Measurements from ENCODE around the gene ZFP69B.
A peak's percentile ranks its signal among the peaks of the same experiment; 100 is the strongest.
"Not testable (repeated sequence)": the region's sequence is repeated elsewhere in the genome, so short reads cannot be mapped to it uniquely, and the experiment has no call there.

Gene ZFP69B

DNA sequence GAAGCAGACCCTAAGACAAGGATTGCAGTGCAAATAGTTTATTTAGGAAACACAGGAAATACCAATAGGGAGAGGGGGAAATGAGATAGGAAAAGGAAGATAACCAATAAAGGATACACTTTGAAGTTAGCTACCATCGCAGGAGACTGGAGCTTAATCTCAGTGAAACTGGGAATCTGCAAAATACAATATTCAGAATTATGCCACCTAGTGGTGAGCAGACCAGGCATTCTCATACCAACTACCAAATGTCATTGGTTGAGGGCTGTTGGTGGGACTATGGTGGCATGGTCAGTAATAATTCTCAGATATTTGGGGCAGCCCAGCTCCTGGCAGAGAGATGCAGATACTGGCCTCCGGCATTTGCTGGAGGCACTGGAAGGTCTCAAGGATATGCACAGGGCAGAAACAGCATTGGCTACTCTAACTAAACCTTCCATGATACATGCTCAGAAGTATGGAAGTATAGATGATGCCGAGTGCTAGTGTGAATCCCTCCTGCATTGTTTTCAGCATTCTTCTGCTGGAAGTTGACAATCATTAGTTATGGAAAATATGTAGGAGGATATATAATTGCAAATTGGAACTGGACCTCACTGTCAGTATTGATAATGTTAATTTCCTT lies 11.8 kb upstream of the ZFP69B start:
- peak in 1 of 2 experiments; percentile 7 for DNase-seq

DNA sequence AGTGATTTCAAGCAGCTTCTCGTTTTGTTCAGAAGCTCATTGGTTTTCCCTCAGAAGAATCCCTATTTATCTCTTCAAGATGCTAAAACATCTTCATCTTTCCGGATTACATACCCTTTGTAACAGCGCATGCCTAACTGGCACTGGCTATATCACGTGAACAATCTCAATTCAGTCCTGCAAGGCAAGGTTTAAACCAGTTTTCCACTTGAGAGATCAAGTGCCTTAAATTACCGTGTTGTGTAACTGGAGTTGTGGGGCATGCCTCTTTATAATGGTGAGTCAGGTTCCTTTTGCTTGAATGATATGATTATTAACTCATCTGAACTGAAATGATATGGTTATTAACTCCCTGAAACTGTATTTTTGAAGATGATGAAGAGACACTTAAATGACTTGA lies 11.0 kb upstream of the ZFP69B start:
- no peak for DNase-seq

DNA sequence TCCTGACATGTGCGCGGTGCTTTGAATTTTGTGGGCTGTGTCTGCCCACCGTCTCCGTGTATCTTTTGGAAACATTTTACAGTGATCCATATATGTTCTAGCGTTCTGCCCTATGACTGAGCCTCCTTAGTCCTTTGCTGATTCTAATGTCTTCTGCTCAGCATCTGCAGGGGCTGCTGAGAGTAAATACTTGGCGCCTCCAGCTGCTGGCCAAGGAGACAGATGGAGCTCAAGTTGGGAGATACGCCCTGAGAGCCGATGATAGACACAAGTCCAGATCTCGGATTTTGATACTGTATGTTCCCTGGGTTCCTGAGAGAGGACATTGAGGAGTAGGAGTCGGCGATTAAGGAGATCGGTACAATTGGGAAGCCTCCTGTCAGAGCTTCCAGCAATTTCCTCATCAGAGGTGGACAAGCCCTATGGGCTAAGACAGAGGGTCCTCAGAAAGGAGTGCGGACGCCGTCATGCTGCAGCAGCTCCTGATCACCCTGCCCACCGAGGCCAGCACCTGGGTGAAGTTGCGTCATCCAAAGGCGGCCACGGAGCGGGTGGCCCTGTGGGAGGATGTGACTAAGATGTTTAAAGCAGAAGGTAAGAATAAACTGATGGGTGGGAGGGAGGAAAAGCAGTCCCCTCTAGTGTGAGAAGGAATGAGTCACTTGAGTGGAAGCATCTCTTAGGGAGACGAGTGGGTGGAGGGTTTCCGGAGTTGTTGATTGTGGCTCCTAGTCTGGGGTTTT lies 390 bp downstream of the ZFP69B start:
- peak in 1 of 2 experiments; percentile 15 for DNase-seq

DNA sequence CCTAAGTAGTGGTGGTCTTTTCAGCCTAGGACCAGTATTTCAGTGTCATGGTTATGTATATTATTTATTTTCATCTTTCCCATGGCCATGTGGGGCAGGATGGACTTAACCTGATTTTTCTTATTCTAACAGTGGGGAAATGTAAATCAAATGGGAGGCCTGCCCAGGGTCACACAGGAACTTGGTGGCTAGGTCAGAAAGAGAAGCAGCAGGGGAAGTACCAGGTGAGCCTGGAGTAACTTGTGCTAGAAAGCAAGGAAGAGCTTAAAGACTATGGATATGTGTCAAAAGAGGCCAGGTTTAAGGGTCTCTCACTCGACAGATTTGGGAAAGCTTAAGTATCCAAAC lies 936 bp downstream of the ZFP69B start:
- no peak for DNase-seq

DNA sequence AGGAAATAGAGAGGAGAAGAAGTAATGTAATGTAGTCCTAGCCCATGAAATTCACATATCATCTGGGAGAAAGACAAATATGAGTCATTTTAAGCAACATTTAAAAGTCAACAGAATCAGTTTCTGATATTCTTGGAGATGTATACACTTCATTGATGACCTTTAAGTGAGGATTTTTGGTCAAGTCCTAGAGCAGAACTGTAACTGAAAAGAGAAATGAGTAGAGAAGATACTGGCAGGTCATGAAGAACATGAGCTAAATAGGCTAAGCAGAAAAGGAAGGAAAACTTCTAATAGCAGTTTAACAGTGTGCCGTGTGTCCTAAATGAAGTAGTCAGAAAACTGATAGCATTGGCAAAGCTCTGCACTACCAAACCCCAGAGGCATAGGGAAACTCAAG lies 4.6 kb downstream of the ZFP69B start:
- no peak for DNase-seq

DNA sequence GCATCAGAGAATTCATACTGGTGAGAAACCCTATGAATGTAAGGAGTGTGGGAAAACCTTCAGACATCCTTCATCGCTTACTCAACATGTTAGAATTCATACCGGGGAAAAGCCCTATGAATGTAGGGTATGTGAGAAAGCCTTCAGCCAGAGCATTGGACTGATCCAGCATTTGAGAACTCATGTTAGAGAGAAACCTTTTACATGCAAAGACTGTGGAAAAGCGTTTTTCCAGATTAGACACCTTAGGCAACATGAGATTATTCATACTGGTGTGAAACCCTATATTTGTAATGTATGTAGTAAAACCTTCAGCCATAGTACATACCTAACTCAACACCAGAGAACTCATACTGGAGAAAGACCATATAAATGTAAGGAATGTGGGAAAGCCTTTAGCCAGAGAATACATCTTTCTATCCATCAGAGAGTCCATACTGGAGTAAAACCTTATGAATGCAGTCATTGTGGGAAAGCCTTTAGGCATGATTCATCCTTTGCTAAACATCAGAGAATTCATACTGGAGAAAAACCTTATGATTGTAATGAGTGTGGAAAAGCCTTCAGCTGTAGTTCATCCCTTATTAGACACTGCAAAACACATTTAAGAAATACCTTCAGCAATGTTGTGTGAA lies 12.8 kb downstream of the ZFP69B start:
- DNase-seq = no peak

DNA sequence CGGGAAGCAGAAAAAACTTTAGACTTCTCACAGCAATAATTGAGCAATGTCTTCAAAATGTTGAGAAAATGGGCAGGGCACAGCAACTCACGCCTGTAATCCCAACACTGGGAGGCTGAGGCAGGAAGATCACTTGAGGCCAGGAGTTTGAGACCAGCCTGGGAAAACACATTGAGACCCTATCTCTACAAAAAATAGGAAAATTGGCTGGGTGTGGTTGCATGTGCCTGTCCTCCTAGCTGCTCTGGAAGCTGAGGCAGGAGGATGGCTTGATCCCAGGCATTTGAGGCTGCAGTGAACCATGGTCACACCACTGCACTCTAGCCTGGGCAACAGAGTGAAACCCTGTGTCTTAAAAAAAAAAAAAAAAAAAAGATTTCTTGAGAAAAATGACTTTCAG lies 19.1 kb downstream of the ZFP69B start:
- DNase-seq = no peak

DNA sequence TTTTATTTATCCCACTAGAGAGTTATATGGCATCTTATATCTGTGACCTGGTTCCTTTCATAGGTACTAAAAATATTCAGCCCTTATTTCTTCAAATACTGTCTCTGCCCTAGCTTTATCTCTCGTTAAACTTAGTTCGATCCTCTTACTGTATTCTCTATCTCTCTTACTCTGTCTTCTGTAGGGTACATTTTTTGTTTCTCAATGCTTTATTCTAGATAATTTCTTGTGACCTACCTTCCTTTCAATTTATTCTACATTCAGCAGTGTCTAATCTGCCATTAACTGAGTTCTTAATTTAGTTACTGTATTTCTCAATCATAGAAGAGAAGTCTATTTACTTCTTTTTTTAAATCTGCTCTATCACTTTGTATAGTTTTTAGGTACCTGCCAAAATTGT lies 25.0 kb downstream of the ZFP69B start:
- no peak for DNase-seq

DNA sequence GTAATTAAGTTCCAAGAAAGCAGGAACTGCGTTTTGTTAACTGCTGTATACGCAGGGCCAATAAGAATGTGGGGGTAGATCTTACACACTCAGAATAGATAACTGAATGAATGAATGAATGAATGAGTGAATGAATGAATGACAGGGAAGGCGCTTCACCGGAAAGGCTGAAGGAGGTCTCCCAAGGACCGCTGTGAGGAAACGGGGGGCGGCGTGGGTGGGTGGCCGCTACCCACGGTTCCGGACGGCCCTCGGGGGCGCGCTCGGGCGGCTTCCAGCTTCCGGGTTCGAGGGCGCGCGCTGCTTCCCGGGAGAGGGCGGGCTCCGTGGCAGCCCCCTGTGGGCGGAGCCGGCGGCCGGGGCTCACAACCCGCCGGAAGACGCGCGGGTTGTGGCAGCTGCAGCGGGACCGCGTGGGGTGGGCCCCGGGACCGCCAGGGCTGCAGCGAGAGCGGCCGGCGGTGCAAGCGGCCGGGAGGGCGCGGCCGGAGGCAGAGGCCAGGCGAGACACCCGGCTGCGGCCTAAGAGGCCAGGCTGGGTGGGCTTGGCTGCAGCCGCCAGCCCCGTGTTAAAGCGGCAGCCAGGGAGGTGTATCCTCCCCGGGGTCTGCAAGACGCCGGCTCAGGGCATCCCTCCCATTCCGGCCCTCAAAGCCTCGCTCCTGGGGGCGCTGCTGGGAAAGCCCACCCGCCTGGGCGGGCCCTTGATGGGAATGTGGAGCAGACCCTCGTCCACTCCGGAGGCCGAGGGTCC lies 26.8 kb downstream of the ZFP69B start, which contains the start of gene ZFP69:
ZFP69 (plus strand) TSS at position 367 of the 754 bp plus-strand sequence. CDS start 2,072 bp downstream, outside the sequence.
- DNase-seq = peak; percentile 69 to 74

DNA sequence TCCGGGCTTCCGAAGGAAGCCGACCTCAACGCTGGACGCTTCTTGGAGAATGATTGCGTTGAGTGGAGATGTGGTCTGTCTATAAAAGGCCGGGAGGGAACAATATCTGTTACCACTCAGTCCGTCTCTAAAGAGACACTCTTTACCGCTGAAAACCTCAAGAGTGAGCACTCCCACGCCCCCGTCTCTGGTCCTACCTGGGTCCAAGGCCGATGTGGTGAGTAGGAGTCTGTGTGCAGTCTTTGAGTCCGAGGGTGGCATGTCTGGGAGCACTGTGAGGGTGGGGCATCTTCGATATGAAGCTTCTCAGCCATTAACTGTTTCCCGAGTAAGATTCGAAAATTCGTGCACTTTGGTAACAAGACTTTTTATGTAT lies 27.4 kb downstream of the ZFP69B start:
- no peak for DNase-seq

DNA sequence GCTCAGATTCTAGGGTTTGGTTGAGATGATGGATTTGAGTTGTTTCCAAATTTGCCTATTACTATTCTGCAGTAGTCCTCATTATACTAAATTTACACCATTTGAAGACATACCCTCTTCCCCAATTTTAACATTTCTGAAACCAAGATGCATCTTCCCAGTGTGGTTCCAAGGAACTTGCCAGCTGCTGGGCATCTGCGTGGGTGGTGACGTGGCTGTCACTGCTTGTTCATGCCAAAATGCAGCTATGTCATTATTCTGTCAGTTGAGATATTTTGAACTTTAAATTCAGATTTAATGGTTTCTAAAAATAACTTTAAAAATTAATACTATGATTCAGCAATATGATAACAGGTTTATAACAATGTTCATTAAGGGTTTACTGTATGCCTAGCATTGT lies 28.0 kb downstream of the ZFP69B start:
- DNase-seq = no peak

DNA sequence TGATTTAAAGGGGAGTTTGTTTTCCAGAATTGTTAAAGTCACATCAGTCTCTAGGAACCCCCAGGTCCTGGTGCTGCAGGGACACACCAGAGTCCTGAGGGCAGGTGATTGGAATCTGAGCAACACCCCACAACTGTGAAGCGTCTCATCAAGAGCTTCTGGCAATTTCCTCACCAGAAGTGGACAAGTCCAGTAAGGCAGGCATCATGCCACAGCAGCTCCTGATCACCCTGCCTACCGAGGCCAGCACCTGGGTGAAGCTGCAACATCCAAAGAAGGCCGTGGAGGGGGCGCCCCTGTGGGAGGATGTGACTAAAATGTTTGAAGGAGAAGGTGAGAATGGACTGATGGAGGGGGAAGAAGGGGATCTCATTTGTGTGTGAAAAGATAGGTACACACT lies 28.9 kb downstream of the ZFP69B start:
- no peak for DNase-seq

DNA sequence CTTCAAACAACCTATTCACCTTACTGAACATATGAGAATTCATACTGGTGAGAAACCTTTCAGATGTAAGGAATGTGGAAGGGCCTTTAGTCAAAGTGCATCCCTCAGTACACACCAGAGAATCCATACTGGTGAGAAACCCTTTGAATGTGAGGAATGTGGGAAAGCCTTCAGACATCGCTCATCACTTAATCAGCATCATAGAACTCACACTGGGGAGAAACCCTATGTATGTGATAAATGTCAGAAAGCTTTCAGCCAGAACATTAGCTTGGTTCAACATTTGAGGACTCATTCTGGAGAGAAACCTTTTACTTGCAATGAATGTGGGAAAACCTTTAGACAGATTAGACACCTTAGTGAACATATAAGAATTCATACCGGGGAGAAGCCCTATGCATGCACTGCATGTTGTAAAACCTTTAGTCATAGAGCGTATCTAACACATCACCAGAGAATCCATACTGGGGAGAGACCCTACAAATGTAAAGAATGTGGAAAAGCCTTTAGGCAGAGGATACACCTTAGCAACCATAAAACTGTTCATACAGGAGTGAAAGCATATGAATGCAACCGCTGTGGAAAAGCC lies 45.1 kb downstream of the ZFP69B start:
- DNase-seq = no peak

DNA sequence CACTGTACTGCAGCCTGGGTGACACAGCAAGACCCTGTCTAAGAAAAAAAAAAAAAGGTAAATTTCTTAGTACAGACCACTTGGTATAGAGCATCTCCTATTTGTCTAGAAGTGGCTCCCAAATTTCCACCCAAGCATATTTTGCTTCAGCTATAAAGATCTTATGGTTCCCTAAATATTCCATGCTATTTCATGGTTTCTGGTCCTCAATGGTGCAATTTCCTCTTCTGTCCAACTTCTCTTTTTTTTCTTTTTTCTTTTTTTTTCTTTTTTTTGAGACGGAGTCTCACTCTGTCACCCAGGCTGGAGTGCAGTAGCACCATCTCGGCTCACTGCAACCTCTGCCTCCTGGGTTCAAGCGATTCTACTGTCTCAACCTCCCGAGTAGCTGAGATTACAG lies 52.4 kb downstream of the ZFP69B start:
- not testable (repeated sequence) for DNase-seq

DNA sequence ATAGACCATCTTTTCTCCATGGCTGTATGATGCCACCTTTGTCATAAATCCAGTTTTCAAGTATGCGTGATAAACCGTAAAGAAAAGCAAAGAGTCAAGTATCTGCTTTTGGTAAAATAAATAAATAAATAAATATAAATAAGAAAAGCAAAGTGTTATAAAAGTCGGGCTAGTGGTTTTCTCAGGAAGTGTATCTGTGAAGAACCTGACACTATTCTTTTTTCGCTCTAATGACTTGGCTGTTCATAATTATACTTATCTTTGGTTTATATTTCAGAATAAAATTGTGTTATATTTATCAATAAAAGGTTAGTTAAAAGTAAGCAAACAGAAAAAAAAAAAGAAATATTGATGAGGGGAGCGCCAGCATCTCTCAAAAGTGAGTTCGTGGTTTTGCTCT lies 57.7 kb downstream of the ZFP69B start:
- no peak for DNase-seq

DNA sequence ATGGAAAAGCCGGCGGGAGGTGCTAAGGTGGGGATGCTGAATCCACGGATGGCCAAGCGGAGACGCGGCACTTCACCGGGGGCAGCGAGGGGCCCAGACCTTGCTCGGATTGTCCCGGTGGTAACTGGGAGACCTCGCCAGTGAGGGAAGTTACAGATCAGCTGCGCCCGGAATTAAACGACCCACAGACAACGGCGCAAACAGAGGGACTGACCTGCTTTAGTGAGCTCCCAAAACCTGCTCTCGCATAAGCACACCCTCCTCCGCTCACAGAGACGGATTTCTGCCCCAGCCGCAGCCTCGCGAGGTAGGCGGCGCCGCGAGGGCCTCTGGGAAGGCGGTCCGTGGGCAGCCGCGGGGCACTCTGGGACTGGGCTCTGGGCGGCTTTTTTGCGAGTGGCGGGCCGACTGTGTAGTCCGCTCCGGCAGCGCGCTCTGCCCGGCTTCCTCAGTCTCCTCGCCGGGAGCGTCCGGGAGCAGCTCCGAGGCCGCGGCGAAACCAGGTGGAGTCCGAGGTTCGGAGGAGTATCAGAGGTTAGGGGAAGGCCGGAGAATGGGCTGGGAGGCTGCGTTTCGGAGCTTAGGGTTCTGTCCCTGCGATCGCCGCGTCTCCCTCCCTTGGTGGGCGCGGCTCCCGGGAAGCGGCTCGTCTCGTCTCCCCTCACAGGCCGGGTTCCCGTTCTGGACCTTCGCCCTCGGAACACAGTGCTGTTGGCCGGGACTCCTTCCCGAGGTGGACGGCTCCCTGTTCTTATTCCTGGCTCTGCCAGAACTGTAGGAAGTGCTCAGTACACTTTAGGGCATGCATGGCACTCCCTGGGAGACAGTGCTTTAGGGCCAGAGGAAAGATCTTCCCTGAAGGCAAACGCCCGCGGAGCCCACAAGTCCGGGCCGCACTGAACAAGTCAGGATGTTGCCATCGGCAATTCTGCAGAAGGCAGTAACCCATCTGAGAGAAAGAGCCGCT lies 58.4 kb downstream of the ZFP69B start, which contains the start of gene EXO5:
EXO5 (plus strand) TSS at position 393 of the 967 bp plus-strand sequence. CDS start 5,778 bp downstream, outside the sequence.
- DNase-seq = peak; percentile 27 to 62
